Skeletal muscle satellite cell (primary cell): ENCODE data around the gene DUXA. TPM values are rescaled to one million over a fixed set of nuclear protein-coding genes. Genes with fewer than 3 reads are reported as not detected.
"Not testable (repeated sequence)": the region's sequence is repeated elsewhere in the genome, so short reads cannot be mapped to it uniquely, and the experiment has no call there.

Experiments
- H3K27me3 ChIP-seq: 2 replicates; pipeline ENCODE4 v1.7.0; 2013; ENCODE audit warnings: low read length; ENCODE audit not compliant: control insufficient read depth, insufficient read depth
- H3K36me3 ChIP-seq: 2 replicates; pipeline ENCODE4 v1.7.0; 2013; ENCODE audit warnings: mild to moderate bottlenecking, control low read depth, low read length; ENCODE audit not compliant: insufficient read depth
- H3K4me1 ChIP-seq: 2 replicates; pipeline ENCODE4 v1.7.0; 2013; ENCODE audit warnings: low read length; ENCODE audit not compliant: control insufficient read depth, insufficient read depth
- H3K4me2 ChIP-seq: 2 replicates; pipeline ENCODE4 v1.7.0; 2013; ENCODE audit warnings: mild to moderate bottlenecking, low read length
- H3K4me3 ChIP-seq: 2 replicates; pipeline ENCODE4 v1.7.0; 2013; ENCODE audit warnings: low read length
- H3K9ac ChIP-seq: 2 replicates; pipeline ENCODE4 v1.7.0; 2013; ENCODE audit warnings: mild to moderate bottlenecking, low read depth, low read length, moderate library complexity
- H3K9me3 ChIP-seq: replicated peaks from 2 replicates; pipeline ENCODE4 v1.7.0; 2013; ENCODE audit warnings: mild to moderate bottlenecking, control low read depth, low read length
- total RNA-seq: library from RNA; depleted of rRNA; stranded (reverse); fragments of >200 nt; gene quantifications from 2 replicates; pipeline ENCODE4 v1.2.3, GENCODE V29; 2012; rRNA removed

Gene DUXA
- total RNA-seq, result not detected in 2 replicates

DNA sequence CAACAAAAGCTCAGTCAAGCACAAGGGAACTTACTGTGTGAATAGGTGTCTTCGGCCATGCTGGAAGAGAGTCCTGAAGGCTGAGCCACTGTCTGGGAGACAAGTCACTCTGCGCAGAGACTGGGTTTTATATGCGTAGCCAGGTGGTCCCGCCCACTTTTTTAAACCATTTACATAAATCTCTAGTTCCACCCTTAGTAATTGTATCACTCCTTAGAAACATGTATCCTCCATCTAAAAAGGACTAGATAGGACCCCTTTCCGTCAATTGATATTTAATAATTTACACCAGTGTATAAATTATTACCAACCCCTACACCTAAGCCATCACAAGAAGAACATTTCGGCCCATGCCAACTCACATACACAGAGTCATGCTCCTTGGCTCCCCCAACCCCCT is at the start of gene DUXA:
DUXA (minus strand) TSS at position 101 of the 400 bp plus-strand sequence; CDS start at position 59, 42 bp downstream.
- Histone ChIP-seq H3K36me3 (no peaks in the 10 kb centered on the region), H3K9ac (no peak within 1 kb of the TSS), H3K4me2 (no peak within 1 kb of the TSS), H3K27me3 (no peaks in the 10 kb centered on the region), H3K4me1 (no peaks in the 10 kb centered on the region), H3K9me3 (no peaks in the 10 kb centered on the region), H3K4me3 (no peak within 1 kb of the TSS)

DNA sequence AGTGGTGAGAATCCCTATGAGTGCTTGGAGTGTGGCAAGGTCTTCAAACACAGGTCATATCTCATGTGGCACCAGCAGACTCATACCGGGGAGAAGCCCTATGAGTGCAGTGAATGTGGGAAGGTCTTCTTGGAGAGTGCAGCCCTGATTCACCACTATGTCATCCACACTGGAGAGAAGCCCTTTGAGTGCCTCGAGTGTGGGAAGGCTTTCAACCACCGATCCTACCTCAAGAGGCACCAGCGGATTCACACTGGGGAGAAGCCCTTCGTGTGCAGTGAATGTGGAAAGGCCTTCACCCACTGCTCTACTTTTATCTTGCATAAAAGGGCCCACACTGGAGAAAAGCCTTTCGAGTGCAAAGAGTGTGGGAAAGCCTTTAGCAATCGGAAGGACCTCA is 44.8 kb upstream of the DUXA start:
- H3K36me3 ChIP-seq, result peaks cover 58% of the 10 kb centered on the region
- H3K4me2 ChIP-seq, result no peak overlapping the region
- no peaks in the 10 kb centered on the region for H3K27me3 ChIP-seq
- no peak overlapping the region for H3K9ac ChIP-seq
- no peaks in the 10 kb centered on the region for H3K4me1 ChIP-seq
- no peaks in the 10 kb centered on the region for H3K9me3 ChIP-seq
- H3K4me3 ChIP-seq, result no peak overlapping the region

DNA sequence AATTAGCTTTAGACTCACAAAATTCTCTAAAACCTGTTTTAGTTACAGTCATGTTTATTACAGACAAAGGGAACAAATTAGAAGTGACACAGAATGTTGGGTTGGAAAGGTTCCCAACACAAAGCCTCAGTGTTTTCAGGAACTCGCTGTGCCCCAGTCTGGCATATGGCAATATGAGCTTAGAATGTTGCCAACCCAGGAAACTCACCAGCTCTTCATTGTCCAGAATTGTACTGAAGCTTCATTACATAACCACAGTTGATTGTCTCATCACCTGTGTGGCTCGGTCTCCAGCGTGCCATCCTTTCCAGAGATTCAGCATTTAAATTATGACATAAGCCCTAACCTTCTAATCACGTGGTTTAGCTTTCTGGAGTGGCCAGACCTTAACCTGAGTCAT is 43.1 kb upstream of the DUXA start:
- peaks cover 65% of the 10 kb centered on the region for H3K36me3 ChIP-seq

GRCh38 chr19:57202160-57202559 is 34.9 kb upstream of the DUXA start:
- H3K9me3 ChIP-seq, result peaks cover 7% of the 10 kb centered on the region
- no peak overlapping the region for H3K4me3 ChIP-seq
- H3K4me2 ChIP-seq, result no peak overlapping the region
- H3K9ac ChIP-seq, result no peak overlapping the region
- peaks cover 57% of the 10 kb centered on the region for H3K36me3 ChIP-seq
- no peaks in the 10 kb centered on the region for H3K27me3 ChIP-seq
- no peaks in the 10 kb centered on the region for H3K4me1 ChIP-seq

More for the DNA sequence above, 43.1 kb upstream of the DUXA start:
- Histone ChIP-seq H3K4me3 (no peak overlapping the region), H3K9ac (no peak overlapping the region), H3K4me1 (no peaks in the 10 kb centered on the region), H3K4me2 (no peak overlapping the region), H3K9me3 (peaks cover 7% of the 10 kb centered on the region), H3K27me3 (no peaks in the 10 kb centered on the region)

- H3K4me2 ChIP-seq, result not testable (repeated sequence)
These were observed 30.6 kb upstream of the DUXA start for GRCh38 chr19:57197874-57198273.

GRCh38 chr19:57192993-57193392 is 25.7 kb upstream of the DUXA start:
- Histone ChIP-seq H3K4me1 (peaks cover 11% of the 10 kb centered on the region), H3K9ac (peak overlapping the region; percentile 92), H3K9me3 (peaks cover 5% of the 10 kb centered on the region), H3K27me3 (no peaks in the 10 kb centered on the region), H3K36me3 (peaks cover 48% of the 10 kb centered on the region), H3K4me2 (peak overlapping the region; percentile 82), H3K4me3 (peak overlapping the region; percentile 95)

More at GRCh38 chr19:57197874-57198273, 30.6 kb upstream of the DUXA start:
- H3K4me1 ChIP-seq, H3K4me3 ChIP-seq, H3K9me3 ChIP-seq, H3K27me3 ChIP-seq, H3K9ac ChIP-seq: not testable (repeated sequence)
- peaks cover 71% of the 10 kb centered on the region for H3K36me3 ChIP-seq

DNA sequence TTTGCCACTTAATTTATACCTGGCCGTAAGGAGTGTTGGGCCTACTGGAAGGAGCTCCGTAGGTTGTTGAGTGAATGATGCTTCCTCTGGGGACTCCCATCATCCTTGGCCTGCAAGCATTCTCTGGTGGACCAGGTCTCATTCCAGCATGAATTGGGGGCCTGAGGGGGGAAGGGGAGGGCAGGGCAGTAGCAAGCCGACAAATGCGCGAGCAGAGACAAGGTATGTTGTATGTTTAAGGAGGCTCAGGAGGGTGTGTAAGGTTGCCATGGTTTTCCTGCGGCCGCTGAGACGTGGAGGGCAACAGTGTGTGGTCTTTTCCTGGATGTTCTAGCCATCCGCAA is 24.8 kb upstream of the DUXA start:
- peaks cover 5% of the 10 kb centered on the region for H3K9me3 ChIP-seq
- peak overlapping the region; percentile 92 for H3K9ac ChIP-seq
- H3K4me1 ChIP-seq, result peaks cover 11% of the 10 kb centered on the region
- peak overlapping the region; percentile 95 for H3K4me3 ChIP-seq
- no peaks in the 10 kb centered on the region for H3K27me3 ChIP-seq
- H3K4me2 ChIP-seq, result peak overlapping the region; percentile 82
- H3K36me3 ChIP-seq, result peaks cover 40% of the 10 kb centered on the region

GRCh38 chr19:57191141-57192076 is 24.1 kb upstream of the DUXA start, which contains the start of gene ZNF264:
Gene ZNF264 (plus strand): TSS chr19:57191500. CDS start chr19:57191914, 414 bp downstream.
- H3K4me3 ChIP-seq, result peak within 1 kb of the TSS; percentile 95
- no peaks in the 10 kb centered on the region for H3K27me3 ChIP-seq
- peaks cover 34% of the 10 kb centered on the region for H3K36me3 ChIP-seq
- peak within 1 kb of the TSS; percentile 92 for H3K9ac ChIP-seq
- peak within 1 kb of the TSS; percentile 82 for H3K4me2 ChIP-seq
- peaks cover 5% of the 10 kb centered on the region for H3K9me3 ChIP-seq
- peaks cover 11% of the 10 kb centered on the region for H3K4me1 ChIP-seq

- H3K4me1 ChIP-seq, result peaks cover 11% of the 10 kb centered on the region
- H3K9ac ChIP-seq, result no peak overlapping the region
- H3K9me3 ChIP-seq, result peaks cover 5% of the 10 kb centered on the region
- no peak overlapping the region for H3K4me2 ChIP-seq
- H3K4me3 ChIP-seq, result peak overlapping the region; percentile 95
- H3K27me3 ChIP-seq, result no peaks in the 10 kb centered on the region
- H3K36me3 ChIP-seq, result peaks cover 24% of the 10 kb centered on the region
These were observed 23.0 kb upstream of the DUXA start for GRCh38 chr19:57190301-57190700.

- Histone ChIP-seq H3K4me1 (no peaks in the 10 kb centered on the region), H3K36me3 (no peaks in the 10 kb centered on the region), H3K4me2 (peak overlapping the region; percentile 49), H3K27me3 (no peaks in the 10 kb centered on the region), H3K9me3 (no peaks in the 10 kb centered on the region), H3K4me3 (peak overlapping the region; percentile 27), H3K9ac (no peak overlapping the region)
These were observed 4.3 kb upstream of the DUXA start for GRCh38 chr19:57171551-57172081.

- Histone ChIP-seq H3K4me2 (no peak overlapping the region), H3K9me3 (no peaks in the 10 kb centered on the region), H3K36me3 (no peaks in the 10 kb centered on the region), H3K9ac (no peak overlapping the region), H3K4me3 (no peak overlapping the region), H3K4me1 (no peaks in the 10 kb centered on the region), H3K27me3 (no peaks in the 10 kb centered on the region)
These were observed 1.4 kb downstream of the DUXA start for GRCh38 chr19:57165846-57166245.
